Measurements from ENCODE around the gene TEX22.

DNA sequence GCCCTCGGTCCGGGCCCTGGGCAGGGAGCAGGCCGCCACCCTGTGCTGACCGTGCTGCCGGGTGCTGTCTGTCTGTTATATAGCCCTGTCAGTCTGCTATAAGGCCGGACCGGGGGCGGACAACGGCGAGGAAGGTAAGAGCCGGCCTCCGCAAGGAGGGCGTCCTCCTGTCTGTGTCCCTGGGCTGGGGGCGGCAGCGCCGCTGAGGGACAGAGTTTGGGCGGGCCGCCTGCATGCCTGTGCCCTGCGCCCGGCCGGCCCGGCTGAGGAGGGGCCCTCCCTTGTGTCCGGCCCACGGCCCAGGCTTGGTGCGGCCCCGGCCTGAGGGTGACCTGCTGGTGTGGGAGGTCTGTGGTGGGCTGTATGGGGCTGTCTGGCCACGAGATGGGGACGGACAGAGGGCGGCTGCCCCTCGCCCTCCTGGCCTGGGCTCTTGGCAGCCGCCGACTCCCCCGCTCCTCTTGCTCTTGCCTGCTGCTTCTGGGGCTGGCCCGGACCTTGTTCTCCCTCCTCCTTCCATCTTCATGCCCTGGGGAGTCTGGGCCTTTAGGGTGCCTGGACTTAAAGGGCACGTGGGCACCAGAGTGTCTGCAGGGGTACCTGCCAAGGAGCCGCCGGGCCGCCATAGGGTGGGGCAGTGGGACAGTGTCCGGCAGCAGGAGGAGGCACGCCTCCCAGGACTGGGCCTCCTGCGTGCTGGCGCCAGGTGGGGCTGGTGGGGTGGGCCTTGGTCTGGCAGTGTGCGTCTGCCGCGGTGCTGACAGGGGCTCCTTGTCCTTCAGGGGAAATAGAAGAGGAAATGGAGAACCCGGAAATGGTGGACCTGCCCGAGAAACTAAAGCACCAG is 51.2 kb downstream of the TEX22 start:
- TF ChIP-seq, protein P1, sequence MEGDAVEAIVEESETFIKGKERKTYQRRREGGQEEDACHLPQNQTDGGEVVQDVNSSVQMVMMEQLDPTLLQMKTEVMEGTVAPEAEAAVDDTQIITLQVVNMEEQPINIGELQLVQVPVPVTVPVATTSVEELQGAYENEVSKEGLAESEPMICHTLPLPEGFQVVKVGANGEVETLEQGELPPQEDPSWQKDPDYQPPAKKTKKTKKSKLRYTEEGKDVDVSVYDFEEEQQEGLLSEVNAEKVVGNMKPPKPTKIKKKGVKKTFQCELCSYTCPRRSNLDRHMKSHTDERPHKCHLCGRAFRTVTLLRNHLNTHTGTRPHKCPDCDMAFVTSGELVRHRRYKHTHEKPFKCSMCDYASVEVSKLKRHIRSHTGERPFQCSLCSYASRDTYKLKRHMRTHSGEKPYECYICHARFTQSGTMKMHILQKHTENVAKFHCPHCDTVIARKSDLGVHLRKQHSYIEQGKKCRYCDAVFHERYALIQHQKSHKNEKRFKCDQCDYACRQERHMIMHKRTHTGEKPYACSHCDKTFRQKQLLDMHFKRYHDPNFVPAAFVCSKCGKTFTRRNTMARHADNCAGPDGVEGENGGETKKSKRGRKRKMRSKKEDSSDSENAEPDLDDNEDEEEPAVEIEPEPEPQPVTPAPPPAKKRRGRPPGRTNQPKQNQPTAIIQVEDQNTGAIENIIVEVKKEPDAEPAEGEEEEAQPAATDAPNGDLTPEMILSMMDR (IDR thresholded peaks at IDR 0.05) = no peak
- no peak for TF ChIP-seq POLR2A (IDR thresholded peaks at IDR 0.05)
